K562 (cell line): ENCODE measurements around the gene FBXO10.

Experiments
- CTCF ChIP-seq, 3 experiments: IDR thresholded peaks in 2 of 3; conservative IDR thresholded peaks in 1 of 3; 2 replicates each; pipeline ENCODE4 v1.5.1; 2011 to 2012; ENCODE audit warnings: low read length in 3 of 3, mild to moderate bottlenecking in 3 of 3, control low read depth in 2 of 3, improper control_type of control experiment in 1 of 3, inconsistent platforms in 1 of 3, low read depth in 1 of 3, mixed read lengths in 1 of 3, moderate library complexity in 1 of 3; ENCODE audit not compliant: insufficient read depth in 2 of 3
- ESRRB ChIP-seq: fragments of 250-450 bp; sonication (Bioruptor Pico); IDR thresholded peaks from 2 replicates; pipeline ENCODE4 v1.5.0; 2020; ENCODE audit warnings: mild to moderate bottlenecking, moderate library complexity, borderline replicate concordance
- HIVEP1 ChIP-seq: fragments of 250-450 bp; sonication (Bioruptor Pico); IDR thresholded peaks from 2 replicates; pipeline ENCODE4 v1.4.0; 2020; ENCODE audit warnings: mild to moderate bottlenecking
- NFYB ChIP-seq: IDR thresholded peaks from 2 replicates; pipeline ENCODE4 v1.6.1; 2011; ENCODE audit warnings: mild to moderate bottlenecking, moderate library complexity; ENCODE audit not compliant: insufficient read length; ENCODE audit errors: extremely low read depth
- SAFB2 ChIP-seq: fragments of 200-400 bp; formaldehyde crosslinking; IDR thresholded peaks from 2 replicates; pipeline ENCODE4 v1.6.1; 2018; ENCODE audit warnings: borderline replicate concordance, low read length, low read depth, moderate library complexity; ENCODE audit not compliant: severe bottlenecking
- SIN3A ChIP-seq, 2 experiments: fragments of 150-350 bp in 1 of 2; IDR thresholded peaks; 2 replicates each; pipeline ENCODE4 v1.6.1; 2011 to 2016; ENCODE audit warnings: borderline replicate concordance in 2 of 2, low read depth in 2 of 2, low read length in 2 of 2, mild to moderate bottlenecking in 2 of 2, moderate library complexity in 2 of 2; ENCODE audit not compliant: control insufficient read depth in 1 of 2
- SMC3 ChIP-seq: conservative IDR thresholded peaks from 2 replicates; pipeline ENCODE4 v1.6.1; 2011; ENCODE audit warnings: low read depth, low read length, improper control_type of control experiment; ENCODE audit not compliant: insufficient read depth
- ZBTB7A ChIP-seq: IDR thresholded peaks from 2 replicates; pipeline ENCODE4 v1.6.1; 2011; ENCODE audit warnings: low read depth, mild to moderate bottlenecking, low read length, moderate library complexity, borderline replicate concordance; ENCODE audit not compliant: control insufficient read depth

GRCh38 chr9:37543468-37543867 is 32.7 kb downstream of the FBXO10 start:
- TF ChIP-seq NFYB (no peak), SIN3A (IDR thresholded peaks at IDR 0.05; ENCODE audit: borderline replicate concordance in 2 of 2, control insufficient read depth in 1 of 2, low read depth in 2 of 2, low read length in 2 of 2) (no peak), CTCF (IDR thresholded peaks at IDR 0.05 in 2 of 3, conservative IDR thresholded peaks at IDR 0.05 in 1 of 3; ENCODE audit: insufficient read depth in 2 of 3, low read depth in 1 of 3, low read length in 3 of 3) (no peak), SAFB2 (no peak), SMC3 (no peak), HIVEP1 (no peak), ZBTB7A (no peak), ESRRB (CRISPR knock-in tag) (no peak)
